ENCODE results near the gene CDHR2.
"Not testable (repeated sequence)": the region's sequence is repeated elsewhere in the genome, so short reads cannot be mapped to it uniquely, and the experiment has no call there.

The CDHR2 gene

DNA sequence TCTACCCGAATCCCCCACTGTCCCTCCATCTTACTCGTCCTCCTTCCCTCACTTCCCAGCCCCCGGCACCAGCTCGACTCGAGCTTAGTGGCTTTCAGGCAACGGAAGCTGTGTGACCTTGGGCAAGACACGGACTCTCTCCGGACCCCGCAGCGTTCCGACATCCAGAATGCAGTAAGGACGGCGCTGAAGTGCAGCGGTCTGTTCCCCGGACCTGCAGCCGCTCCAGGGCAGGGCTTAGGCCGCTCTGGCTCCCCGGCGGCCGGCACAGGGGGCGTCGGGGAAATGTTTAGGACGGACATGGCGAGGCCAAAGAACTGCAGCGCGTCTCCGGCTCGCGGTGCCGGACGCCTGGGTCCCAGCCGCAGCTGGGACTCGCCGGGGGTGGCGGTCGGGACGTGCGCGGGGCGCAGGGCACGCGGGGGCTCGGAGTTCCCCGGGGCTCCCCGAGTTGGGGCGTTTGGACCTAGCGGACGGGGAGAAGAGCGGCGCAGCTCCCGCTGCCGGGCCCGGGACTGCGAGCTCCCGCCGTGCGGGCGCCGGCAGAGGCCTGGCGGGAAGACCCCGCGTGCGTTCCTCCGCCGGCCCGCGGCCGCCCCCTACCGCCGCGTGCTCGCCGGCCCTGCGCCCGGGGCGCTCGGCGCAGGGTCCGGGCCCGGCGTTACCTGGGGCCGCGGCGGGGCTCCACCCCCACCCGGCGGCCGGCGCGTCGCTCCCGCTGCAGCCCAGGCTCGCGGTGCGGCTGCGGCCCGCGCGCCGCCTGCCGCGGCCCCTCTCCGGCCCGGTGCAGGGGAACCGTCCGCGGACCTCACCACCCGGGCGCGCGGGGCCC, 6.3 kb upstream of the CDHR2 start:
- no peak for DNase-seq

DNA sequence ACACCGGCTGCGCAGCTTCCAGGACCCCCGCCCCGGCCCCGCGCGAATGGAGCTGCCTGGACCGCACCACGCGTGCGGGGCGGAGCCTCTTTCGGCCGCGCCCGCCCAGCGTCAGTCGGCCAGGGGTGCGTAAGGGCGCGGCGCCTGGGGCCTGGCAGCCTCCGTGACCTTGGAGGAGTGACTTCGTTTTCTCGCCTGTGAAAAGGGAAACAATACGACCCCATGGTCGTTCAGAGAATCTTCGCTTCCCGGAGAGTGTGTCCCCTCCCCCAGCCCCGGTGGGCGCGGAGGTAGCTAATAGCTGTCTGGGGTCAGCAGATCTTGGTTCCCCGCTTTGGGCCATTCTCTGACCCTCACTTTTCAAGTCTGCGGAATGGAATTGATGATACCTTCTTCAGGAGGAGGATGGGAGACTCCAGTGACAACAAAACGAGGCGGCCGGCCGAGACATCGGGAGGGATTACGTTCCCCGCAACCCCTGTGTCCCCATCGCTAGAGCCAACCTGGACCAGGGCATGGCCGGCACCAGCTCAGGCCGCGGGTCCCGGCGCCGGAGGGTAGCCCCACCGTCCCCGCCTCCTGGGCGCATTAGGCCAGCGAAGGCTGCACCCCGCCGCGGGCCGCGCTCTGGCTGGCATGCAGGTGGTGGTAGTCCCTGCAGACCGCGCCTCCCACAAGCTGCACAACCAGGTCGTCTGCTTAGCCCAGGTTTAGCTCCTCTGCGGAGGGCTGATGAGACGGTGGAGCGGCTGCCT, 5.5 kb upstream of the CDHR2 start:
- DNase-seq = peak; percentile 33

DNA sequence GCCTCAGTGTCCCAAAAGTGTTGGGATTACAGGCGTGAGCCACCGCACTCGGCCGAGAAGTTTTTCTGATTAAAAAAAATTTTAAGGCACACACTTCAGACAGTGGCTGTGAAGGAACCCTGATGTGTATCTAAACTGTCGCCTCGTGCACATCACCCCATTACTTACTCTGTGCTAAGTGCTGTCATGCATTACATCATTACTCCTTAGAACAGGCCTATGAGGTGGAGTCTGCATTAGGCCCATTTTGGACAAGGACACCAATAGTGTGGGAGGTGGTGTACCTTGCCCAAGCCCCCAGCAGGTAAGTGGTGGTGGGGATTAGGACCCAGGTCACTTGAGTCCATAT, 3.8 kb upstream of the CDHR2 start:
- DNase-seq = no peak

DNA sequence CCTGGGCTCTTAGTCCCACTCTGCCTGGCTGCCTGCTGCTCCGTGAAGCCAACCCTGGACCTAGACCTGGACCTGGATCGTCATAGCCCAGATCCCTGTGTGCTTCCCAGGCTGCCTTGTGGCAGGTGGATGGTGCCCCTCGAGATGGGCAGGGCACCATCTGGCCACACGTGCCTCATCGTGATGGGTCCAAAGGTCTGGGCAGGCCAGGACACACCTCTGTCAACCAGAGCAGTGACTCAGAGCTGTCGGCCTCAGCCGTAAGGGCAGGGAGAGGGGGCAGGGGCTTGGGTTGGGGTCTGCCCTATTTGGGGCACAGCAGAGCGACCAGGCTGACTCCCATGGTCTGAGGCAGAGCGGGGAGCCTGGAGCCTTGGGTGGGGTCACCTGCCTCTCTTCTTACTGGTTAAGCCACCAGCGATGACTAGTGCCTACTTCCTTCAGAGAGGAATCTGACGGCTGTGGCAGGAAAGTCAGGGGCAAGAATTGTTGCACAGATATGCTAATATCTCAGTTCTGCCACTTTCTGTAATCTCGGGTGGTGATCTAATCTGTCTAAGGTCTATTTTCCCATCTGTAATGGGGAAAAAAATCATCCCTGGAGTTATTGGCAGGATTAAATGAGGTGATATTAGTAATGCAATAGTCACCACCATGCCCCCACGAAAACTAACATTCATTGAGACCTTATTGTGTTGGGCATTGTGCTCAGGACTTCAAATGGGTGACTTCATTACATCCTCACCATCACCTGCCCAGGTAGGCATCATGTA, 3.2 kb upstream of the CDHR2 start:
- DNase-seq = no peak

DNA sequence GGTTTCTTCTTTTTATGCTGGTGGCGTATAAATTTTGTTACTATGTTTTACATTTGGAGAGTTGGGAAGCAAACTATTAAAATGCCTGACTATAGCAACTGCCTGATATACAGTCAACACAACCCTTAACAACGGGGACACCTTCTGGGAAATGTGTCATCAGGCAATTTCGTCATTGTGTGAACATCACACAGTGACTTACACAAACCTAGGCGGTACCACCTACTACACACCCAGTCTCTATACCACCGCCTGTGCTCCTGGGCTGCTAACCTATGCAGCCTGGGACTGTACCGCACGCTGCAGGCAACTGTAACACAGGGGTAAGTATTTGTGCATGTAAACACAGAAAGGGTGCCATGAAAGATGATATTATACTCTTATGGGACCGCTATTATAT, 1.3 kb upstream of the CDHR2 start:
- no peak for DNase-seq

DNA sequence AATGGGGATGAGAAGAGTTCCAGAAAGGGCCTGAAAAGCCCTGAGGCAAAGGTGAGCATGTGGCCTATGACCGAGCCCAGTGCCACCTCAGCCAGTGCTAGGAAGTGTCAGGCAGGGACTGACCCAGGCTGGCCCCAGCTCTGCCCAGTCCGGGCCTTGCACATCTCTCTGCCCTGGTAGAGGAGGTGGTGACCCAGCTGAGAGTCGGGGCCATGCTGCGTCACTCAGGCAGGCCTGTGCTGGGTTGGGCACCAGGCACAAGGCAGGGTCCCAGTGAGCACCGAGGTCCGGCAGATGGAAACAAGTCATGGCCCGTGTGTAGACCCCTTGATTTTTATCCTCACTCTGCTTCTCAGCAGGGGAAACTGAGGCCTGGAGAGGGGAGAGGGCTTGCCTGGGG, 729 bp downstream of the CDHR2 start:
- DNase-seq = no peak

DNA sequence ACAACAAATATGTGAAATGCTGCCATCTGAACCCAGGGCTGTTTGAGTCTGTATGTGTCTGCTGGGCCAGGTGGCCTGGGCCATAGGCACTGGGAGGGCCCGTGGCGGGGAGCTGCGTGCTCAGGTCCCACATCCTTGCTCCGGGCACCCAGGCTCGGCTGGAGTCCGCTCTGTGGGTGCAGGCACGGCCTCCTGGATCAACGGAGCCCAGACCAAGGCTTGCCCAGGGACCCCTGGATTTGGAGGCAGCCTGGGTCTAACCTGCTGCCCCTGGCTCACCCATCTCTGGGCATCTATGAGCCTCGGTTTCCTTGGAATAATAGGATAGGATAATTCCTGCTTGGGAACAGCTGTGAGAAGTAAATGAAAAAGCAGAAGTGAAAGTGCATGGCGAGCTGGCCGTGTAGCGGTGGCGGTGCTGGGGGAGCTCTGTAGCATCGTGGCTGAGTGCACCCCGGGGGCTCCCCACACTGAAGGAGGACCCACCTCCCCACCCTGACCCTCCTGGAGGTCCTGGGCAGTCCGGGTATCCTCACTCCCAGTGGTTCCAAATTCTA, 1.2 kb downstream of the CDHR2 start:
- DNase-seq = no peak

DNA sequence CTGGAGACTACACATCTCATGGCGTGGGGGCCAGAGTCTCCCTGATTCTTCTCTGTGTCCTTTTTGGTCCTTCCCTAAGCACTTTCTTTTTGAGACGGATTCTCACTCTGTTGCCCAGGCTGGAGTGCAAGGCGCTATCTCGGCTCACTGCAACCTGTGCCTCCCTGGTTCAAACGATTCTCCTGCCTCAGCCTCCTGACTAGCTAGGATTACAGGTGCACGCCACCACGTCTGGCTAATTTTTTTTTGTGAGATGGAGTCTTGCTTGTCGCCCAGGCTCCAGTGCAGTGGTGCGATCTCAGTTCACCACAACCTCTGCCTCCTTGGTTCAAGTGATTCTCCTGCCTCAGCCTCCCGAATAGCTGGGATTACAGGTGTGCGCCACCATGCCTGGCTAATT, 1.8 kb downstream of the CDHR2 start:
- not testable (repeated sequence) for DNase-seq

DNA sequence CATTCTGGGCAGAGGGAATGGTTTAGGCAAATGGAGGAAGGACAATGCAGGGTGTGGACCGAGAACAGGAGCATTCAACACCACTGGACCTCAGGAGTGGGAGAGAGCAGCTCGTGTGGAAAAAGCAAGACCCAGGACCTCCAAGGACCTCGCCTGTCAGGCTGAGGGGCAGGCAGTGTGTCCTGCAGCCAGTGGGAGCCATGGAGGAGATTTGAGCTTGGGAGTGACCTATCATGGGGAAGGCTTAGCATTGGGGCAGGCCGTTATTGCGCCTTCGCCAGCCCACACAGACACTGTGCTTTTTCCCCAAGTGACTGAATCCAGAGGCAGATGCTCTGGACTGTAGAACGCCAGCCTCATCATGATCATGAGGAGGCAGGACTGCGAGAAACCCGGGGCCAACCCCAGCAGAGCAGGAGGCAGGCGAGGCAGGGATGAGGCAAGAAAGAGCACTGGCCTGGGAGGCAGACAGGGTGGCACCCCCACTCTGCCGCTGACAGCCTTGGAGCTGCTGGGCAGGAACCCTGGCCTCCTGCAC, 3.3 kb downstream of the CDHR2 start:
- DNase-seq = no peak

DNA sequence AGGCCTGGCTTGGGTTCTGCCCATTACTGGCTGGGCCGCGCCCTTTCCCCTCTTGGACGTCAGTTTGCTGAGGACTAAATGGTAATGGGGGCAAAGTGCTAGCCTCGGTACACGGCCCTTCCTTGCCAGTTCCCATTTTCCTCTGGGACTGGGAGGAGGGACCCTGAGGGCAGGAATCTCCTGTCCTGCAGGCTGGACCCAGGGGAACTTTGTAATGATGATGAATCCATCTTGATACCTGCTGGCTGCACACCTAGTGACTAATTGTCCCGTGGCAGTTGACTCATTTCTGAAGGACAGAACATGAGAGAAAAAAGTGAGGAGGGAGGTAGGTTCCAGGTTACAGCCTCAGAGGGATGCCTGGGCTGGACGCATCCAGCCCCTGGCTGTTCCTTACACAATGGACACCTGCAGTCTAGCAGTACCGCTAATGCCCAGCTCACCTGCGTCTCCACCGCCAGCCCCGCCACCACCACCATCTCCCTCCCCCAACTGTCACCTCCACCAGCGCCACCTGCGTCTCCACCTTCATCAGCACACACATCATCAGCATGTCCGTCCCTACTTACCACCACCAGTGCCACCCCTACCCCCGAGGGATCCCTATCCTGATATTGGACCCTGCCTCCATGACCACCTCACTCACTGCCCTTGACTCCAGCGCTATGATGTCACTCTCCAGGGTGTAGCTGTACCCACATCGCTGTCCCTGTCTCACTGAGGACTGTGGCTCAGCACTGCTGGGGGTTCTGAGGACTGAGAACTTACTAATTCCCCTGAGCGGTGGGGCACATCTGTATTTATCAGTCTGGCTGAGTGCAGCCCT, 4.3 kb downstream of the CDHR2 start:
- DNase-seq = no peak

DNA sequence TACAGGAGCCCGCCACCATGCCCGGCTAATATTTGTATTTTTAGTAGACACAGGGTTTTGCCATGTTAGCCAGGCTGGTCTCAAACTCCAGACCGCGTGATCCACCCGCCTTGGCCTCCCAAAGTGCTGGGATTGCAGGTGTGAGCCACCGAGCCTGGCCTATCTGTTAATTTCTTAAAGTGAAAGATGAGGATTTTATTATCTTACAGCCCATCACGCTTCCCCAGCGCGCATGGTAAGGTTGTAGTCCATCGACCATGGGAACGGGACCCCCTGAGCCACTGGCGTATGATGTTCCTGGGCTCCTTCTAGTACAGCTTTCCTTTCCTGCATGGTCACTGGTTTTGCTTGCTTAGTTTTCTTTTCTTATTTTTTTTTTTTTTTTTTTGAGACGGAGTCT, 8.7 kb downstream of the CDHR2 start:
- DNase-seq = no peak

DNA sequence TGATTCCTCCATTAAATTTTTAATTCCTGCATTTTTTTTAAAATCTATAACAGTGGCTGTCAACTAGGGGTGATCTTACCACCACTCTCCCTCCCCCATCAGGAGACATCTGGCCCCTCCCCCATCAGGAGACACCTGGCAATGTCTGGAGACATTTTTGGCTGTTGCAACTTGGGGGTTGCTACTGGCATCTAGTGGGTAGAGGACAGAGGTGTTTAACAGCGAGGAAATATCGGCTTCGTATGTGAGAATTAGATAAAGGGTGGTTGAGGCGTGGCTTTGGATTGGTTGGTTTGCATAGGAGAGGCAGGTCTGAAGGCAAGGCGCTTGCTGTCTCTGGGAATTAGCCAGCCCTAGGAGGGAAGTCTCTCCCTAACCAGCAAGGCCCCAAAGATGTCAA, 10.5 kb downstream of the CDHR2 start:
- DNase-seq = no peak

DNA sequence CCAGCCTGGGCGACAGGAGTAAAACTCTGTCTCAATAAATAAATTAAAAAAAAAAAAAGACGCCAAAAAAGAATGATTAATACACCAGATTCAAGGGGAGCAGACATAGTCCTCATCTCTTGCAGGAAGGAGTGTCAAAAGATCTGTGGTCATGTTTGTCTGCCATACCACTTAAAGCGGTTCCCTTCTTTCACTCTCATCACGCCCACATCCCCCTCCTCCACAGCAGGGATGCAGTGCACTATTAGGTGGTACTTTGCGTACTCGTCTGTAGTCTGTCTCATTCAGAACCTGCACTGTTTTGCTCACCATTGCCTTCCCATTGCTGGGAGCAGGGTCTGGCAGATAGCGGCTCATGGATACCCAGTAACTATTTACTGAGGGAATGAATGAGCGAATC, 11.2 kb downstream of the CDHR2 start:
- DNase-seq = no peak

DNA sequence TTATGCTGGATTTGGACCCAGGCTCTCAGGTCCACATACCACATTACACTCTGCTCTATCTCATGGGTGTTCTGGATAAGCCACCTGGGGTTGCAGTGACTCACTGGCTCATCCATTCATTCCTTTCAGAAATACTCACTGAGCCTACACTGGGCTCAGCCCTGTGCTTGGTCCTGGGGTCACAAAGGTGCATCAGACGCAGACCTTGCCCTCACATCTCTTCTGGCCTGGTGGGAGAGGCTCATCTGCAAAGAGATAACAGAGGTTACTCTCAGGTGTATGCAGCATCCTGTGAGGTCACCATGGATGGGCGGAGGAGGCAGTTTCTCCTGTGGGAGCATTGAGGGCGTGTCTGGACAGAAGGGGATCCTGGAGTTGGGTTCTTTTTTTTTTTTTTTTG, 12.1 kb downstream of the CDHR2 start:
- no peak for DNase-seq

DNA sequence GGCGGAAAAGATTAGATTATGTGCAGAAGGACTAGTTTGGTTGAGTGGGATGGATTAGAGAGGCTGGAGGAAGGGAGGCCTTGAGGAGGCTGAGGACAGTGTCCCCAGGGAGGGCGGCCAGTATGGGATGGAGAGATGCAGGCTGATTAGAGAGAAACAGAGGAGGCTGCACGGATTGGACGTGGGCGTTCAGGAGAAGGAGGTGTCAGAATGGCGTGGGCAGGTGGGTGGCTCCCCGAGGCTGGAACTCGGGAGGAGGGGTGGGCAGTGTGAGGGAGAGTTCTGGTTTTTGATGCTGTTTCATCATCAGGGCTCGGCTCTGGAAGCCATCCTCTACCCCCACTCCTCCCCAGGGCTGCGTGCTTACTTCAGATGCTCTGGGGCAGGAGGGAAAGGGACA, 13.0 kb downstream of the CDHR2 start:
- no peak for DNase-seq

DNA sequence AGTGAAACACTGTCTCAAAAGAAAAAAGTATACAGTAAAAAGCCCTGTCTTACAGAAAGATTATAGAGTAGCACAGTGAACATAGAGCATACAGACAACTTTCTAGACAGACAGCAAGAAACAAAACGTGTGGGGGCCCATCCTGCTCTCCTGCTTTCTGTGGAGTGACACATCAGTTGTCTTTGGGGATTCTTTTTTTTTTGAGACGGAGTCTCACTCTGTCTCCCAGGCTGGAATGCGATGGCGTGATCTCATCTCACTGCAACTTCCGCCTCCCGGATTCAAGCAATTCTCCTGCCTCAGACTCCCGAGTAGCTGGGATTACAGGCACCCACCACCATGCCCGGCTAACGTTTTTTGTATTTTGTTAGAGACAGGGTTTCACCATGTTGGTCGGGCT, 14.9 kb downstream of the CDHR2 start:
- DNase-seq = no peak

DNA sequence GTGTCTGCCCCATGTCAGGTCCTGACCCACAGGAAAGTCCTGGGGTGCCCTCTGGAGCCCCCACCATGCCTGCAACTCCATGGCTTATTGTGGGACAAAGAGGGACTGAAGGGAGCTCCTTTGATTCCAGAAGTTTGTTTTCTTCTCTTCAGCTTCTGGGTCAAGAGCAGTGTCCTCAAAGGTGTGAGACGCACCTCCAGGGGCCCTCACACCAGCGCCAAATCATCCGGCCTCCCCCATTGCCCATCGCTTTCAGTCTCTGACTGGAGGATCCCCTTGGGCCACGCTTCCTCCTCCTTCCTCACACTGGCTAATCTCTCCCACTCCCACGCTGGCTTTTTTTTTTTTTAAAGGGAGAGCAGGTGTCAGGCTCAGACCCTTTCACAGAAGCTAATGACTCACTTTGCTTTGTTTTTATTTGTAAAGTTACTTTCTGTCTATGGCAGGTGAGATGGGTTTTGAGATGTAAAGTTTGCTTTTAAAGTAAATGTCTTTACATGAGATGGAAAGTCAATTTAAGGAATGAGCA, 16.7 kb downstream of the CDHR2 start:
- no peak for DNase-seq

DNA sequence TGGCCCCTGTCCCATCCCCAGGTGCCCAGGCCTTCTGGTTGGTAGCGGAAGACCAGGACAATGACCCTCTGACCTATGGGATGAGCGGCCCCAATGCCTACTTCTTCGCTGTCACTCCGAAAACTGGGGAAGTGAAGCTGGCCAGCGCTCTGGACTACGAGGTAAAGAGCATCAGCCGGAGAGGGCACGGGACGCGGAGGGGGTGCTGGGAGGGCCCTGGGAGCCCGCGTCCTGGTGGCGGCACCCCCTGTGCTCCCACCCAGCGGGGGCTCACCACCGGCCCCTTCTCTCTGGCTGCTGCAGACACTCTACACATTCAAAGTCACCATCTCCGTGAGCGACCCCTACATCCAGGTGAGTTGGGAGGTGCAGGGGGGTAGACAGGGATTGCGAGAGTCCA, 19.5 kb downstream of the CDHR2 start:
- no peak for DNase-seq

DNA sequence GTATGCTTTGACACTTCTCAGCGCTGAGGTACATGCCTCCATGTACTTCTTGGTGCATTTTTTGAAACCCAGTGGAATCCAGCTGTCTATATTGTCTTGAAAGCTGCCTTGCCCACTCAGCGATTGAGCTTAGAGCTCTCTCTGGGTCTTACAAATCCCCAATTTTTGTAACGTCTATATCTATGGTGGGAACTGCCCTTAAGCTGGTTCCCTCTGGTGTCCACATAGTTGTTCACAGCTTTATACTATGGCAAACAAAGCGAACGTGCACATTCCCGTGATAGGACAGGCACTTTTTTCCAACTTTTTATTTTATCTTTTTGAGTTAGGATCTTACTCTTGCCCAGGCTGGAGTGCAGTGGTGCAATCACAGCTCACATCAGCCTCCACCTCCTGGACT, 20.9 kb downstream of the CDHR2 start:
- DNase-seq = no peak

DNA sequence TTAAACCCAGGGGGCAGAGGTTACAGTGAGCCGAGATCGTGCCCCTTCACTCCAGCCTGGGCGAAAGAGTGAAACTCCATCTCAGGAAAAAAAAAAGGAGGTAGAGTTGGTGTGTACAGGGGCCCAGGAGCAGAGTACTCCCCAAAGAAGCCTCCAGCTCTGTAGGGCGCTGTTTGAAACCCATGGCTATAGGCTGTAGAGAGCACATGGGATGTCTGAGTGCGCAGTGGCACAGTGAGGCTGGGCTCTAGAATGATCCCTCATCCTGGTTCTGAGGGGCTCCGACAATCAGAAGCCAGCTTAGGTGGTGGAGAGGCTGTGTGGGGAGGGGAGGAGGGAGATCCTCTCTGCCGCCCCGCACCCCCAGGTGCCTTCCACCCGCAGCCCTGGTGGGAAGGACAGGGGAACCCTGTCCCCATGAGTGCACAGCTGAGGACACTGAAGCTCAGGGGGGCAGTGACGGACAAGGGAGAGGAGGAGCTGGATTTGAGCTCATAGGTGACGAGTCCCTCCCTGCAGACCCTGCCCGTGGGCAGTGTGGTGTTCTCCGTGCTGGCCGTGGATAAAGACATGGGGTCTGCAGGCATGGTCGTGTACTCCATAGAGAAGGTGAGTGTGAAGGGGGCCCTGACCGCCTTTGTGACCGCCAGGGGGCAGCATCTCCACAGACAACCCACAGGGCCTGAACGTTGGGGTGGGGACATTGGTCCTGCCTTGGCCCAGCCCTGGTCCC, 24.6 kb downstream of the CDHR2 start:
- peak; percentile 9 for DNase-seq

DNA sequence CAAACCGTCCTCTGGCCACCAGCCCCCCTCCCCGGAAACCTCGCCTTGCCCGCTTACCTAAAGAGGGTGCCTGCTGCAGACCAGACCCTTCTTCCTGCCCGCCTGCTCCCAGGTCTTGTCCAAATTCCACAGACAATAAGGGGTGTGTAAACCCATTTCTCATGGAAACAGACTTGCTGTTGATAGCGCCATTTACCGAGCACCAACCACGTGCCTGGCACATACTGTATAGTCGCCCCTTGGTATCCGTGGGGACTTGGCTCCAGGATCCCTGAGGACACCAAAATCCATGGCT, 25.1 kb downstream of the CDHR2 start:
- no peak for DNase-seq

DNA sequence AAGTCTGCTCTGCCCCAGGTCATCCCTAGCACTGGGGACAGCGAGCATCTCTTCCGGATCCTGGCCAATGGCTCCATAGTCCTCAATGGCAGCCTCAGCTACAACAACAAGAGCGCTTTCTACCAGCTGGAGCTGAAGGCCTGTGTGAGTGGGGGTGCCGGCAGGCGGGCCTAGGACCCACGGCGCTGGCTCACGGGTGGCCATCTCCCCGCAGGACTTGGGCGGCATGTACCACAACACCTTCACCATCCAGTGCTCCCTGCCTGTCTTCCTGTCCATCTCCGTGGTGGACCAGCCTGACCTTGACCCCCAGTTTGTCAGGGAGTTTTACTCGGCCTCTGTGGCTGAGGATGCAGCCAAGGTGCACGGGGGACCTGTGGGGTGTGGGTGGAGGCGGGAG, 25.9 kb downstream of the CDHR2 start:
- no peak for DNase-seq

Measured in kidney glomerular epithelial cell (primary cell).